Fibroblast of the aortic adventitia (primary cell): ENCODE results near the gene VWA5B2. TPM values are rescaled to one million over a fixed set of nuclear protein-coding genes. Genes with fewer than 3 reads are reported as not detected.

Source experiments
- DNase-seq: peaks from one replicate; pipeline ENCODE4 v3.0.0-alpha.2; 2010; ENCODE audit warnings: low read depth
- H3K4me3 ChIP-seq: 2 replicates; pipeline ENCODE4 v1.5.1; 2011; ENCODE audit warnings: low read depth, mild to moderate bottlenecking, control low read depth, low read length, moderate library complexity
- CTCF ChIP-seq: IDR thresholded peaks from 2 replicates; pipeline ENCODE4 v1.5.1; 2011; ENCODE audit warnings: mild to moderate bottlenecking, low read length, control low read depth, inconsistent platforms; ENCODE audit not compliant: insufficient read depth
- total RNA-seq: library from RNA; depleted of rRNA; stranded (reverse); fragments of >200 nt; gene quantifications from 2 replicates; pipeline ENCODE4 v1.2.3, GENCODE V29; 2012; ENCODE audit warnings: low replicate concordance

Gene VWA5B2
- total RNA-seq, 1 donor: 0.72 TPM

GRCh38 chr3:184198509-184198908 is 30.9 kb upstream of the VWA5B2 start:
- no peak for DNase-seq
- TF ChIP-seq CTCF: no peak
- H3K4me3 ChIP-seq: no peak overlapping the region

- no peak for TF ChIP-seq CTCF
- H3K4me3 ChIP-seq: no peak overlapping the region
- DNase-seq: no peak
Measured at GRCh38 chr3:184200825-184201224, 28.6 kb upstream of the VWA5B2 start.

- no peak overlapping the region for H3K4me3 ChIP-seq
- no peak for TF ChIP-seq CTCF
- no peak for DNase-seq
Measured at GRCh38 chr3:184203526-184203925, 25.9 kb upstream of the VWA5B2 start.

- DNase-seq: no peak
- H3K4me3 ChIP-seq: no peak overlapping the region
- no peak for TF ChIP-seq CTCF
Measured at GRCh38 chr3:184209146-184209923, 20.1 kb upstream of the VWA5B2 start.

GRCh38 chr3:184211297-184211696 is 18.1 kb upstream of the VWA5B2 start:
- TF ChIP-seq CTCF: no peak

GRCh38 chr3:184211718-184212117 is 17.7 kb upstream of the VWA5B2 start:
- no peak for TF ChIP-seq CTCF
- no peak overlapping the region for H3K4me3 ChIP-seq
- DNase-seq: no peak

More at GRCh38 chr3:184211297-184211696, 18.1 kb upstream of the VWA5B2 start:
- DNase-seq: no peak
- no peak overlapping the region for H3K4me3 ChIP-seq

GRCh38 chr3:184218814-184219213 is 10.6 kb upstream of the VWA5B2 start:
- TF ChIP-seq CTCF: no peak
- H3K4me3 ChIP-seq: no peak overlapping the region
- DNase-seq: no peak
